Esophagus muscularis mucosa (tissue), 4 donors: ENCODE data around the gene TCEAL9. TPM values are rescaled to one million over a fixed set of nuclear protein-coding genes. Genes with fewer than 3 reads are reported as not detected.

Source experiments
- DNase-seq: peaks from one replicate; pipeline ENCODE4 v3.0.0-alpha.2; 2017; ENCODE audit errors: extremely low spot score
- H3K27ac ChIP-seq, 4 donors: fragments of 200-600 bp; sonication (generic); replicated peaks in 1 of 4; 1 replicate in 3 of 4; 2 replicates in 1 of 4; pipeline ENCODE4 v1.5.1; 2016 to 2019; ENCODE audit warnings: mild to moderate bottlenecking in 1 of 4
- H3K27me3 ChIP-seq, 4 donors: fragments of 200-600 bp; sonication (generic); one replicate each; pipeline versions ENCODE4 v1.5.1 to v1.6.0; 2016 to 2019
- H3K36me3 ChIP-seq, 4 donors: fragments of 200-600 bp; sonication (generic); one replicate each; pipeline ENCODE4 v1.5.1; 2016 to 2019
- H3K4me1 ChIP-seq, 4 donors: fragments of 200-600 bp; sonication (generic); one replicate each; pipeline ENCODE4 v1.5.1; 2016 to 2019
- H3K4me3 ChIP-seq, 4 donors: fragments of 200-600 bp; sonication (generic); 1 replicate in 2 of 4; 2 replicates in 2 of 4; pipeline ENCODE4 v1.5.1; 2016 to 2019; ENCODE audit warnings: mild to moderate bottlenecking in 4 of 4, moderate library complexity in 1 of 4
- H3K9me3 ChIP-seq, 4 donors: fragments of 200-600 bp; sonication (generic); 1 replicate in 3 of 4; 2 replicates in 1 of 4; pipeline ENCODE4 v1.5.1; 2016 to 2019
- EP300 ChIP-seq: sonication (generic); formaldehyde crosslinking; IDR thresholded peaks from one replicate; pipeline ENCODE4 v1.6.1; 2017; ENCODE audit warnings: antibody characterized with exemption
- POLR2A ChIP-seq: fragments of 450-650 bp; IDR thresholded peaks from one replicate; pipeline ENCODE4 v1.6.1; 2017; ENCODE audit warnings: antibody characterized with exemption, moderate library complexity, mild to moderate bottlenecking, low read depth
- POLR2AphosphoS5 ChIP-seq, 2 donors: sonication (generic); formaldehyde crosslinking; IDR thresholded peaks; one replicate each; pipeline ENCODE4 v1.6.1; 2017; ENCODE audit warnings: antibody characterized with exemption in 2 of 2
- WGBS: methylation state at CpG from one replicate; pipeline ENCODE4 v1.1.5; 2018; 5-methylcytosine and 5-hydroxymethylcytosine counted together
- intact Hi-C: fragments of 100-400 bp; cut with DNase I; formaldehyde crosslinking; loops from one replicate; pipeline ENCODE4 v1.15.1; 2023
- total RNA-seq, 4 donors: library from RNA; depleted of rRNA; stranded (reverse); fragments of >200 nt; gene quantifications; one replicate each; pipeline versions ENCODE4 v1.1.0 to v1.2.1, GENCODE V29; 2016
- TF ChIP-seq, protein P1 (sequence below), 3 experiments: fragments of 200-600 bp in 2 of 3; fragments of 450-650 bp in 1 of 3; sonication (generic) in 2 of 3; IDR thresholded peaks; one replicate each; pipeline ENCODE4 v1.5.1; 2017 to 2019; ENCODE audit warnings: antibody characterized with exemption in 3 of 3, mild to moderate bottlenecking in 2 of 3, moderate library complexity in 1 of 3

Gene TCEAL9
- total RNA-seq, 4 donors from 2014 or later = 47.3 to 69.3 (median 52.9) TPM

DNA sequence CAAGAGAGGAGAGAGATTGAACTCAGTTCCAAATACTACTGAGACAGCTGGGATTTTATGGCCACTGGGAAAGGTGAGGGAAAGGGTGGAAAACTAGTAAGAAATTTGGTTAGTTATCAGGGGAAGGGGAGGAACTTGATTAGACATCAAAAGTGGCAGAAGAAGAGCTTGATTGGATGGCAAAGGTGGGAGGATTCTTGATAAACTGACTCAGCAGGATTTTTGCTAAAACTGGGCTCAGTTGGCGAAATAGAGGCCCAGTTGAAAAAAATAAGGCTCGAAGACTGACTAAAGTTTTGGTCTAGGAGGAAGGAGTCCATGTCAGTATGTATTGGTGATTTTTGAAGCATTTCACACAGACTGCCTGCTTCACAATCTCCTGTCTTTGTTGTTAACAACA, 30.0 kb downstream of the TCEAL9 start:
- no peak overlapping the region for H3K4me3 ChIP-seq
- H3K36me3 ChIP-seq = no peaks in the 10 kb centered on the region
- H3K27me3 ChIP-seq = no peaks in the 10 kb centered on the region
- peaks cover 0 to 13% (median 4%) of the 10 kb centered on the region in 4 donors for H3K4me1 ChIP-seq
- no peaks in the 10 kb centered on the region for H3K9me3 ChIP-seq
- WGBS = 88% methylated on average over 2 of the region's 2 CpGs
- intact Hi-C loops = no loop called here
- DNase-seq = no peak
- peak overlapping the region in 1 of 4 donors; percentile 55 for H3K27ac ChIP-seq
- TF ChIP-seq, protein P1, sequence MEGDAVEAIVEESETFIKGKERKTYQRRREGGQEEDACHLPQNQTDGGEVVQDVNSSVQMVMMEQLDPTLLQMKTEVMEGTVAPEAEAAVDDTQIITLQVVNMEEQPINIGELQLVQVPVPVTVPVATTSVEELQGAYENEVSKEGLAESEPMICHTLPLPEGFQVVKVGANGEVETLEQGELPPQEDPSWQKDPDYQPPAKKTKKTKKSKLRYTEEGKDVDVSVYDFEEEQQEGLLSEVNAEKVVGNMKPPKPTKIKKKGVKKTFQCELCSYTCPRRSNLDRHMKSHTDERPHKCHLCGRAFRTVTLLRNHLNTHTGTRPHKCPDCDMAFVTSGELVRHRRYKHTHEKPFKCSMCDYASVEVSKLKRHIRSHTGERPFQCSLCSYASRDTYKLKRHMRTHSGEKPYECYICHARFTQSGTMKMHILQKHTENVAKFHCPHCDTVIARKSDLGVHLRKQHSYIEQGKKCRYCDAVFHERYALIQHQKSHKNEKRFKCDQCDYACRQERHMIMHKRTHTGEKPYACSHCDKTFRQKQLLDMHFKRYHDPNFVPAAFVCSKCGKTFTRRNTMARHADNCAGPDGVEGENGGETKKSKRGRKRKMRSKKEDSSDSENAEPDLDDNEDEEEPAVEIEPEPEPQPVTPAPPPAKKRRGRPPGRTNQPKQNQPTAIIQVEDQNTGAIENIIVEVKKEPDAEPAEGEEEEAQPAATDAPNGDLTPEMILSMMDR (IDR thresholded peaks at IDR 0.05) = no peak
- no peak for TF ChIP-seq POLR2A
- TF ChIP-seq EP300 = no peak
- no peak for TF ChIP-seq POLR2AphosphoS5 (IDR thresholded peaks at IDR 0.05)

DNA sequence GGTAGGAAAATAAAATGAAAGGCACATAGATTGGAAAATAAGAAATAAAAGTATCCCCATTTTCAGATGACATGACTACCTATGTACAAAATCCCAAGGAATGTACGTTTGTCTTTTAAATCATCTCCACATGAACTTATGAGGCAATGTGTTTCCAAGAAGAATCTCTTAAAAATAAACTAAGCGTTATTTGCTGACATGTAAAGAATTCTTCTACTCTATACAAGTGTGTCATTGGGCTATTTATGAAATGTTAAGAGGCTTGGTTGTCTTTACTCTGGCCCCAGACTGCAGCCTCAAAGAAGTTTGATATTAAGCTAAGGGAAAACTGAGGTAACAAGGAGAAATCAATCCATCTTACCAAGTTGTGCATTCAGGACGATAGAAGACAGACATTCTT, 37.2 kb downstream of the TCEAL9 start:
- no peaks in the 10 kb centered on the region for H3K27me3 ChIP-seq
- no peak overlapping the region for H3K4me3 ChIP-seq
- no peak for DNase-seq
- H3K36me3 ChIP-seq = no peaks in the 10 kb centered on the region
- H3K9me3 ChIP-seq = no peaks in the 10 kb centered on the region
- intact Hi-C loops = no loop called here
- H3K4me1 ChIP-seq = no peaks in the 10 kb centered on the region
- H3K27ac ChIP-seq = no peak overlapping the region
- WGBS = 59% methylated on average over 3 of the region's 3 CpGs
- no peak for TF ChIP-seq POLR2A
- TF ChIP-seq, protein P1 (IDR thresholded peaks at IDR 0.05) = no peak
- no peak for TF ChIP-seq EP300
- no peak for TF ChIP-seq POLR2AphosphoS5 (IDR thresholded peaks at IDR 0.05)

DNA sequence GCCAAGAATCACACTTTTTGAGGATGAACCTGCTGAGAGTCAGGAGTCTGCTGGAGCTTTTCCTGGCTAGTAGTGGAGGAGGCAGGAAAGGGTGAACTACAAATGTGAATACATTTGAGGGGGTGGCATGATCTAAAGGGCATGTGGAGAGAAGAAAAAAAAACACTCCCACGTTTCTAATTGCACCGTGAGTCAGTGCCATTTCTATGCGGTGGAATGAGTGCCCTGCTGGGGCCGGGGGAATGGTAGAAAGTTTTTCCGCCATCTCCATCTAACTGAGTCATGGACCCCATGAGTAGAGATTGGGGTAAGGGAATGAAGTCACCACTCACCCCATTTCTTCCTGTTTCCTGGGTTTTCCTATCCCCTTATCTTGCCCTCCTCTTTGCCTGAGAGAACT, 39.9 kb downstream of the TCEAL9 start:
- H3K9me3 ChIP-seq = no peaks in the 10 kb centered on the region
- no peak overlapping the region for H3K4me3 ChIP-seq
- H3K27me3 ChIP-seq = no peaks in the 10 kb centered on the region
- no peaks in the 10 kb centered on the region for H3K36me3 ChIP-seq
- H3K27ac ChIP-seq = no peak overlapping the region
- DNase-seq = no peak
- intact Hi-C loops = no loop called here
- 61% methylated on average over 5 of the region's 5 CpGs for WGBS
- no peak for TF ChIP-seq EP300
- TF ChIP-seq POLR2AphosphoS5 (IDR thresholded peaks at IDR 0.05) = no peak
- no peak for TF ChIP-seq POLR2A
- TF ChIP-seq, protein P1 (IDR thresholded peaks at IDR 0.05) = no peak
- H3K4me1 ChIP-seq = no peaks in the 10 kb centered on the region

DNA sequence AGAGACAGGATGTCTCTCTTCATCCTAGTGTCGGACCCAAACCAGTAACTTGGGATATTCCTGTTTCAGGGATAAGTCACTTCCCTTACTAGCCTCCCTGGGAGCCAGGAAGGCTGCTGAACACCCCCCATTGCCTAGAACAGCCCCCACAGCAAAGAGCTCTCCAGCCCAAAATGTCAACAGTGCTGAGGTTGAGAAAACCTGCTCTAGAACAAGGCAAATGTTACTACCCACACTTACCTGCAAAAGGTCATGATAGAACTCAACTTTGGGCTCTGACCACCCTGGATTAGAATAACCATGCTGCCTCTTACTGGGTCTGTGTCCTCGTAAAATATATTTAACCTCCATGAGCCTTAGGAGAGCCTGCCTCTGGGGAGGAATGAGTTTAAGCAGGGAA, 40.4 kb downstream of the TCEAL9 start:
- Histone ChIP-seq H3K27ac (no peak overlapping the region), H3K4me1 (no peaks in the 10 kb centered on the region), H3K9me3 (no peaks in the 10 kb centered on the region), H3K4me3 (no peak overlapping the region), H3K36me3 (no peaks in the 10 kb centered on the region), H3K27me3 (no peaks in the 10 kb centered on the region)
- WGBS = 56% methylated on average over 2 of the region's 2 CpGs
- no peak for DNase-seq
- TF ChIP-seq POLR2A (no peak), POLR2AphosphoS5 (IDR thresholded peaks at IDR 0.05) (no peak), EP300 (no peak)
- TF ChIP-seq, protein P1 (IDR thresholded peaks at IDR 0.05) = no peak
- intact Hi-C loops = no loop called here

DNA sequence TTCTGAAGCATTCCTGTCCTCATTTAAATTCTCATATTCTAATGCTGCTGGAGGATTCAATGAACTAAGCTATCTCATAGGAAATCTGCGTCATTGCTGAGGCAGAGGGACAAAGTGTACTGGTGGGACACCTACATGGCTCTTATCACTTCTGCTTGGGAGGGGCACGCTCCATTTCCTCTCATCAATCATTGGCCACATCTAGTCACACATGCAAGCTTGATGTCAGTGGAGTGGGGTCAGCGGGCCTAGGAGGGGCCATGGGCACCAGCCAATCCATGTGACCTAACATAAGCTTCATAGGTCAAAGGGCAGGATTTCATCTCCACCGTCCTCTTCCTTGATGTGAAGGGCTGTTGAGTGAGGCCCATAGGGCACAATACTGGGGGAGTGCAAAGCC, 41.4 kb downstream of the TCEAL9 start:
- H3K9me3 ChIP-seq = no peaks in the 10 kb centered on the region
- no peaks in the 10 kb centered on the region for H3K27me3 ChIP-seq
- TF ChIP-seq POLR2A (no peak), EP300 (no peak), POLR2AphosphoS5 (IDR thresholded peaks at IDR 0.05) (no peak)
- TF ChIP-seq, protein P1 (IDR thresholded peaks at IDR 0.05) = no peak
- H3K4me3 ChIP-seq = no peak overlapping the region
- intact Hi-C loops = no loop called here
- H3K4me1 ChIP-seq = no peaks in the 10 kb centered on the region
- no peak for DNase-seq
- no peaks in the 10 kb centered on the region for H3K36me3 ChIP-seq
- H3K27ac ChIP-seq = no peak overlapping the region
- WGBS = 68% methylated on average over 4 of the region's 4 CpGs
